Adrenal gland (tissue), 12 donors: ENCODE measurements around the gene MDN1. TPM values are rescaled to one million over a fixed set of nuclear protein-coding genes. Genes with fewer than 3 reads are reported as not detected.

ENCODE experiments used
- DNase-seq, 7 donors: peaks; one replicate each; pipeline ENCODE4 v3.0.0-alpha.2; 2019 to 2020
- H3K27ac ChIP-seq, 5 donors: fragments of 200-600 bp; sonication (generic) in 4 of 5; 1 replicate in 3 of 5; 2 replicates in 2 of 5; pipeline versions ENCODE4 v1.5.1 to v1.8.0; 2016 to 2020; ENCODE audit warnings: mild to moderate bottlenecking in 1 of 5
- H3K27me3 ChIP-seq: fragments of 200-600 bp; 2 replicates; pipeline ENCODE4 v1.8.0; 2021
- H3K36me3 ChIP-seq, 2 donors: fragments of 200-600 bp; replicated peaks in 1 of 2; 1 replicate in 1 of 2; 2 replicates in 1 of 2; pipeline versions ENCODE4 v1.5.1 to v1.8.0; 2018 to 2022
- H3K4me1 ChIP-seq, 2 donors: fragments of 200-600 bp; replicated peaks in 1 of 2; 1 replicate in 1 of 2; 2 replicates in 1 of 2; pipeline versions ENCODE4 v1.5.1 to v1.8.0; 2018 to 2021
- H3K4me3 ChIP-seq, 4 donors: fragments of 200-600 bp; sonication (generic) in 3 of 4; one replicate each; pipeline ENCODE4 v1.5.1; 2016 to 2018
- H3K9me3 ChIP-seq, 3 donors: fragments of 200-600 bp; sonication (generic) in 1 of 3; replicated peaks in 1 of 3; 1 replicate in 2 of 3; 2 replicates in 1 of 3; pipeline versions ENCODE4 v1.5.1 to v1.8.0; 2016 to 2021
- CTCF ChIP-seq, 6 experiments: fragments of 450-650 bp in 4 of 6; fragments of 200-600 bp in 2 of 6; sonication (generic) in 1 of 6; IDR thresholded peaks; 1 replicate in 5 of 6; 2 replicates in 1 of 6; pipeline versions ENCODE4 v1.5.1 to v1.8.0; 2016 to 2021; ENCODE audit warnings: antibody characterized with exemption in 6 of 6, mild to moderate bottlenecking in 2 of 6, moderate library complexity in 1 of 6
- POLR2A ChIP-seq, 2 donors: fragments of 450-650 bp; IDR thresholded peaks; one replicate each; pipeline ENCODE4 v1.6.1; 2017; ENCODE audit warnings: antibody characterized with exemption in 2 of 2, mild to moderate bottlenecking in 2 of 2, moderate library complexity in 1 of 2
- WGBS, 4 donors: extraction: QIAGEN DNeasy Blood & Tissue Kit in 2 of 4; methylation state at CpG; one replicate each; pipeline versions ENCODE4 v1.1.5 to v1.1.7; 2013 to 2017; 5-methylcytosine and 5-hydroxymethylcytosine counted together
- intact Hi-C, 2 donors: fragments of 100-400 bp; cut with DNase I; formaldehyde crosslinking; loops; one replicate each; pipeline versions ENCODE4 v1.14.1 to v1.15.0; 2022 to 2023
- polyA plus RNA-seq, 3 donors: library from polyadenylated mRNA; stranded (reverse); fragments of 200-250 nt in 2 of 3; fragments of 350-450 nt in 1 of 3; fragmentation: Illumina TruSeq in 1 of 3; extraction: RNeasy Lipid Tissue Mini Kit (QIAGEN cat#74804) in 1 of 3; gene quantifications; one replicate each; pipeline ENCODE4 v1.2.3, GENCODE V29; 2013 to 2014
- total RNA-seq, 9 donors: library from RNA; depleted of rRNA in 4 of 9; stranded (reverse); fragments of >200 nt in 4 of 9; fragments of 120-200 nt in 1 of 9; fragmentation: NEBNext Ultra II Directional in 1 of 9; extraction: Animal tissue kit (Norgen Biotek cat#: 25700) in 1 of 9; gene quantifications; one replicate each; pipeline versions ENCODE4 v1.1.0 to v1.2.4, GENCODE V29; 2013 to 2023
- donor health status: healthy with polysubstance abuse.
- donor health status: Bipolar disorder and iron deficiency.
- donor health status: DM: yes; HTN: yes; CAD: no.
- donor health status: DM: no; HTN: no; CAD: no.
- donor health status: DM: no; HTN: no; CAD: no.
- donor health status: DM: yes; HTN: yes; CAD: no.

The MDN1 gene
- total and polyA plus RNA-seq, 12 donors: 15.0 to 74.1 (median 28.4) TPM

GRCh38 chr6:89680551-89680950 lies 139.0 kb downstream of the MDN1 start:
- H3K27me3 ChIP-seq: no peaks in the 10 kb centered on the region
- peaks cover 0 to 85% of the 10 kb centered on the region in 2 donors for H3K36me3 ChIP-seq
- H3K4me3 ChIP-seq: no peak overlapping the region
- H3K27ac ChIP-seq: no peak overlapping the region
- DNase-seq: no peak
- 77 to 90% (median 81%) methylated on average over 6 to 7 of the region's 7 CpGs for WGBS, 4 donors
- H3K4me1 ChIP-seq: no peaks in the 10 kb centered on the region
- intact Hi-C loops: no loop called here
- no peak for TF ChIP-seq CTCF (IDR thresholded peaks at IDR 0.05)
- H3K9me3 ChIP-seq: no peaks in the 10 kb centered on the region

GRCh38 chr6:89680150-89680549 lies 139.4 kb downstream of the MDN1 start:
- Histone ChIP-seq H3K4me3 (no peak overlapping the region), H3K9me3 (no peaks in the 10 kb centered on the region), H3K4me1 (no peaks in the 10 kb centered on the region), H3K36me3 (peaks cover 0 to 85% of the 10 kb centered on the region in 2 donors), H3K27ac (no peak overlapping the region), H3K27me3 (no peaks in the 10 kb centered on the region)
- no peak for DNase-seq
- WGBS, 4 donors: 78 to 89% (median 83%) methylated on average over 1 to 2 of the region's 2 CpGs
- intact Hi-C loops: no loop called here
- TF ChIP-seq CTCF (IDR thresholded peaks at IDR 0.05) (no peak), POLR2A (IDR thresholded peaks at IDR 0.05) (no peak)

GRCh38 chr6:89679215-89680120 lies 140.1 kb downstream of the MDN1 start:
- no peak overlapping the region for H3K4me3 ChIP-seq
- H3K4me1 ChIP-seq: no peaks in the 10 kb centered on the region
- H3K36me3 ChIP-seq: peaks cover 0 to 85% of the 10 kb centered on the region in 2 donors
- no peaks in the 10 kb centered on the region for H3K27me3 ChIP-seq
- WGBS, 4 donors: 79 to 85% (median 81%) methylated on average over 6 of the region's 6 CpGs
- no peak overlapping the region for H3K27ac ChIP-seq
- TF ChIP-seq POLR2A (IDR thresholded peaks at IDR 0.05) (no peak), CTCF (IDR thresholded peaks at IDR 0.05) (no peak)
- H3K9me3 ChIP-seq: no peaks in the 10 kb centered on the region
- no peak for DNase-seq
- intact Hi-C loops: no loop called here

- 94 to 98% (median 95%) methylated on average over 3 of the region's 3 CpGs for WGBS, 4 donors
- no peaks in the 10 kb centered on the region for H3K9me3 ChIP-seq
- H3K4me3 ChIP-seq: no peak overlapping the region
- no peaks in the 10 kb centered on the region for H3K27me3 ChIP-seq
- H3K4me1 ChIP-seq: no peaks in the 10 kb centered on the region
- TF ChIP-seq CTCF (IDR thresholded peaks at IDR 0.05): no peak
- no peak for TF ChIP-seq POLR2A (IDR thresholded peaks at IDR 0.05)
- intact Hi-C loops: no loop called here
- no peak overlapping the region for H3K27ac ChIP-seq
- peaks cover 0 to 87% of the 10 kb centered on the region in 2 donors for H3K36me3 ChIP-seq
- DNase-seq: no peak
Observed at GRCh38 chr6:89678531-89678930, 141.1 kb downstream of the MDN1 start.
